ENCODE data around the gene SGK1. TPM values are rescaled to one million over a fixed set of nuclear protein-coding genes. Genes with fewer than 3 reads are reported as not detected.

Gene SGK1
- total RNA-seq, 6 donors from 2014 or later, result 118 to 426 (median 199) TPM

DNA sequence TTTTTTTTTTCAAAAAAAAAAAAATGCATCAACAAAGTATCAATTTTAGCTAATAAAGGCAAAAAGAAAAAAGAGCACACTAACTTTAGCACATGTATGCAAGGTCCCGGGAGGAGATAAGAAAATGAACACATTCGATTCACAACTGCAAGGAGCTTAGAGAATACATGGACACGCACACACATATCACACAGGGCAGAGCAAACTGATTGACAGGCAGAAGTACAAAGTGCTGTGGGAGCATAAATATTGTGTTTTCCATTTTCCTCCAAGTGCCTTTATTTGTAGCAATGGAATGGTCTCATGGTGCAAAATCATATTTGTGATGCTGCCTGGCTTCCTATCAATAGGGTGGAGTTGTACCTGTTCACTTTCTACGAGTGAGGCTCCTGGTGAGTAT is 63.8 kb downstream of the SGK1 start:
- H3K36me3 ChIP-seq, result no peaks in the 10 kb centered on the region
- no peak overlapping the region for H3K27ac ChIP-seq
- no peak for DNase-seq
- TF ChIP-seq, protein P1, sequence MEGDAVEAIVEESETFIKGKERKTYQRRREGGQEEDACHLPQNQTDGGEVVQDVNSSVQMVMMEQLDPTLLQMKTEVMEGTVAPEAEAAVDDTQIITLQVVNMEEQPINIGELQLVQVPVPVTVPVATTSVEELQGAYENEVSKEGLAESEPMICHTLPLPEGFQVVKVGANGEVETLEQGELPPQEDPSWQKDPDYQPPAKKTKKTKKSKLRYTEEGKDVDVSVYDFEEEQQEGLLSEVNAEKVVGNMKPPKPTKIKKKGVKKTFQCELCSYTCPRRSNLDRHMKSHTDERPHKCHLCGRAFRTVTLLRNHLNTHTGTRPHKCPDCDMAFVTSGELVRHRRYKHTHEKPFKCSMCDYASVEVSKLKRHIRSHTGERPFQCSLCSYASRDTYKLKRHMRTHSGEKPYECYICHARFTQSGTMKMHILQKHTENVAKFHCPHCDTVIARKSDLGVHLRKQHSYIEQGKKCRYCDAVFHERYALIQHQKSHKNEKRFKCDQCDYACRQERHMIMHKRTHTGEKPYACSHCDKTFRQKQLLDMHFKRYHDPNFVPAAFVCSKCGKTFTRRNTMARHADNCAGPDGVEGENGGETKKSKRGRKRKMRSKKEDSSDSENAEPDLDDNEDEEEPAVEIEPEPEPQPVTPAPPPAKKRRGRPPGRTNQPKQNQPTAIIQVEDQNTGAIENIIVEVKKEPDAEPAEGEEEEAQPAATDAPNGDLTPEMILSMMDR (IDR thresholded peaks at IDR 0.05), result no peak
- TF ChIP-seq POLR2A (IDR thresholded peaks at IDR 0.05) (no peak), EP300 (IDR thresholded peaks at IDR 0.05) (no peak), POLR2AphosphoS5 (IDR thresholded peaks at IDR 0.05) (no peak)
- no peak for ATAC-seq (ENCODE audit: low FRiP score in 2 of 2)
- no peak overlapping the region for H3K4me3 ChIP-seq
- peaks cover 4 to 14% (median 7%) of the 10 kb centered on the region in 4 donors for H3K4me1 ChIP-seq
- 92 to 94% methylated on average over 4 of the region's 4 CpGs for whole genome bisulfite sequencing, 2 donors
- H3K27me3 ChIP-seq, result no peaks in the 10 kb centered on the region
- no peaks in the 10 kb centered on the region for H3K9me3 ChIP-seq

DNA sequence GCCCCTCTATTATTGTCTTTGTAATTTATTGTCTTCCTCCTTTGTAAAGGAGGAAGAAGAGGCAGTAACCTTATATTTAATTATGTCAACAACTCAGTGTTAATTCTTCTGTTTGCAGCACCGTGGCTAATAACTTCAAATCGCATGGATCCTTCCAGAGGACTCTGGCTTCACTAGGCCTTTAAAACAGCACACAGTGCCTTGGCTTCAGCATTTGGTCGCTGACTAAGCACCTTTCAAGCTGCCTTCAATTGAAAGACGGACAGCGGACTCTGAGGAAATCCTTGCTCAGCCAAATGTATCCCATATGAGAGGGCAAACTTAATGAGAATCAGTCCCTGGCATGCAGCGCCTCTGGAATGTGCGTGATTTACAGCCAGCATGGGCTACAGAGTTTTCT is 64.2 kb downstream of the SGK1 start:
- Histone ChIP-seq H3K36me3 (no peaks in the 10 kb centered on the region), H3K27ac (no peak overlapping the region), H3K4me3 (no peak overlapping the region), H3K9me3 (no peaks in the 10 kb centered on the region), H3K4me1 (peaks cover 4 to 14% (median 7%) of the 10 kb centered on the region in 4 donors), H3K27me3 (no peaks in the 10 kb centered on the region)
- no peak for TF ChIP-seq EP300 (IDR thresholded peaks at IDR 0.05)
- TF ChIP-seq, protein P1 (IDR thresholded peaks at IDR 0.05), result no peak
- no peak for TF ChIP-seq POLR2A (IDR thresholded peaks at IDR 0.05)
- no peak for TF ChIP-seq POLR2AphosphoS5 (IDR thresholded peaks at IDR 0.05)
- 66 to 81% methylated on average over 7 of the region's 7 CpGs for WGBS, 2 donors
- ATAC-seq (ENCODE audit: low FRiP score in 2 of 2) (no peak), DNase-seq (no peak)

DNA sequence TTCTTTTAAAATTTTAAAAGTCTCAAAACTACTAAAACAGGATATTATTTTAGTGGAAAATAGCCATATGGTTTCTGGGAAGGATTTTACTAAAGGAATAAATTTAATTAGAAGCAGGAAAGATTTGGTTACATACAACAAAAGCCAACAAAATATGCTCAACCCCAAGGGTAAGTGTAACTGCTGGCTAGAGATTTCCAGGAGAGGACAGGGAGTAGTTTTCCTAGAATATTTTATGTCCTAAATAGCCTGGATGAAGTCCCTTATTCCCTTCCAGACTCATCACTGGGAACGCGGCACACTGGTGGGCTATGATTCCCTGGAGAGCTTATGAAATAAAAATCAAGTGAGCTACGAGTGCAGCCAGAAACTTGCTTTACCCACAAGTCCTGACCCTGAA is 66.6 kb downstream of the SGK1 start:
- Histone ChIP-seq H3K9me3 (no peaks in the 10 kb centered on the region), H3K4me1 (peaks cover 7 to 27% (median 10%) of the 10 kb centered on the region in 4 donors), H3K4me3 (no peak overlapping the region), H3K27ac (no peak overlapping the region), H3K36me3 (no peaks in the 10 kb centered on the region), H3K27me3 (no peaks in the 10 kb centered on the region)
- WGBS, 2 donors, result 88 to 97% methylated on average over 3 of the region's 3 CpGs
- no peak for DNase-seq
- no peak for TF ChIP-seq POLR2A (IDR thresholded peaks at IDR 0.05)
- TF ChIP-seq POLR2AphosphoS5 (IDR thresholded peaks at IDR 0.05), result no peak
- TF ChIP-seq, protein P1 (IDR thresholded peaks at IDR 0.05), result no peak
- TF ChIP-seq EP300 (IDR thresholded peaks at IDR 0.05), result no peak
- ATAC-seq (ENCODE audit: low FRiP score in 2 of 2), result no peak

DNA sequence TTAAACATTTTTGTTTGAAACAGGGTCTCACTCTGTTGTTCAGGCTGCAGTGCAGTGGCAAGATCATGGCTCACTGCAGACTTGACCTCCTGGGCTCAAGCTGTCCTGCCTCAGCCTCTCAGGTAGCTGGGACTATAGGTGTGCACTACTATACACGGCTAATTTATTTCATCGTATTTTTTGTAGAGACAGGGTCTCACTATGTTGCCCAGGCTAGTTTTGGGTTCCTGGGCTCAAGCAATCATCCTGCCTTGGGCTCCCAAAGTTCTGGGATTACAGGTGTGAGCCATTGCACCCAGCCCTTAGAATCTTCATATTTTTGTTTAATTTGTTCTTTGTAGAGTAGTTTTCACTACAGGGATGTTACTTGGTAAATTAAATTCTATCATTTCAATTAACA is 67.1 kb downstream of the SGK1 start:
- ATAC-seq (ENCODE audit: low FRiP score in 2 of 2) (no peak), DNase-seq (no peak)
- WGBS, 2 donors, result 87 to 97% methylated on average over 2 of the region's 2 CpGs
- Histone ChIP-seq H3K4me3 (no peak overlapping the region), H3K27me3 (no peaks in the 10 kb centered on the region), H3K27ac (no peak overlapping the region), H3K4me1 (peaks cover 7 to 27% (median 10%) of the 10 kb centered on the region in 4 donors), H3K36me3 (no peaks in the 10 kb centered on the region), H3K9me3 (no peaks in the 10 kb centered on the region)
- TF ChIP-seq POLR2A (IDR thresholded peaks at IDR 0.05), result no peak
- TF ChIP-seq, protein P1 (IDR thresholded peaks at IDR 0.05), result no peak
- no peak for TF ChIP-seq POLR2AphosphoS5 (IDR thresholded peaks at IDR 0.05)
- no peak for TF ChIP-seq EP300 (IDR thresholded peaks at IDR 0.05)
